ENCODE measurements around the gene YBX2.

The YBX2 gene

GRCh38 chr17:7322520-7323194, 28.2 kb upstream of the YBX2 start:
- ATAC-seq: no peak
- no peak for DNase-seq

- ATAC-seq (no peak), DNase-seq (no peak)
Measured at GRCh38 chr17:7321466-7321865, 27.0 kb upstream of the YBX2 start.

- DNase-seq: no peak
- no peak for ATAC-seq
Measured at GRCh38 chr17:7318121-7318860, 23.9 kb upstream of the YBX2 start.

- ATAC-seq (no peak), DNase-seq (no peak)
Measured at GRCh38 chr17:7317161-7317803, 22.8 kb upstream of the YBX2 start.

- DNase-seq (no peak), ATAC-seq (no peak)
Measured at GRCh38 chr17:7315570-7316235, 21.3 kb upstream of the YBX2 start.

GRCh38 chr17:7314719-7315569, 20.5 kb upstream of the YBX2 start, which contains the start of gene GPS2:
Gene GPS2 (minus strand): TSS chr17:7315360. CDS start chr17:7315052, 308 bp downstream.
- ATAC-seq (peak; percentile 82), DNase-seq (peak; percentile 96)

- DNase-seq: no peak
- no peak for ATAC-seq
Measured at GRCh38 chr17:7313890-7314718, 19.7 kb upstream of the YBX2 start.

- ATAC-seq (peak; percentile 10), DNase-seq (no peak)
Measured at GRCh38 chr17:7313088-7313889, 18.9 kb upstream of the YBX2 start.

- ATAC-seq: no peak
Measured at GRCh38 chr17:7312432-7313087, 18.1 kb upstream of the YBX2 start.

GRCh38 chr17:7311110-7311705, 16.8 kb upstream of the YBX2 start:
- ATAC-seq (no peak), DNase-seq (no peak)

More at GRCh38 chr17:7312432-7313087, 18.1 kb upstream of the YBX2 start:
- no peak for DNase-seq

- no peak for DNase-seq
- no peak for ATAC-seq
Measured at GRCh38 chr17:7309628-7310027, 15.2 kb upstream of the YBX2 start.

GRCh38 chr17:7308625-7309433, 14.4 kb upstream of the YBX2 start:
- ATAC-seq (peak; percentile 26), DNase-seq (peak; percentile 81)

GRCh38 chr17:7307686-7308624, 13.5 kb upstream of the YBX2 start:
- ATAC-seq (no peak), DNase-seq (peak; percentile 62)

- peak; percentile 100 for DNase-seq
- ATAC-seq: peak; percentile 84
Measured at GRCh38 chr17:7306911-7307685, 12.7 kb upstream of the YBX2 start, which contains the start of gene EIF5A. Gene EIF5A (plus strand): TSS chr17:7307628. CDS start chr17:7309636, 2,008 bp downstream.

- DNase-seq: no peak
- no peak for ATAC-seq
Measured at GRCh38 chr17:7304179-7304578, 9.7 kb upstream of the YBX2 start.

Measured in stimulated activated naive CD8-positive, alpha-beta T cell treated with anti-CD3 and anti-CD28 coated beads, Interleukin-15, Interleukin-2, amounts not matched to agents 100 U/mL and 50 U/mL, for 24 hours (primary cell).